ENCODE data around the gene CNTN6. TPM values are rescaled to one million over a fixed set of nuclear protein-coding genes. Genes with fewer than 3 reads are reported as not detected.

CNTN6 gene
- polyA plus RNA-seq, 1 of the 3 experiments (the other 2 are of a cell fraction) = 0.02 TPM

GRCh38 chr3:1356101-1356500 is 263.3 kb downstream of the CNTN6 start:
- Histone ChIP-seq H3K4me2 (no peak overlapping the region), H3K79me2 (ENCODE audit: insufficient read depth) (no peaks in the 10 kb centered on the region), H3K27me3 (ENCODE audit: insufficient read depth) (no peaks in the 10 kb centered on the region), H3K4me1 (ENCODE audit: control insufficient read depth in 1 of 2, insufficient read depth in 2 of 2, low read depth in 1 of 2, low read length in 1 of 2) (peaks cover 0 to 3% of the 10 kb centered on the region in 2 experiments; a peak in 2 of 4 replicates), H4K20me1 (ENCODE audit: insufficient read depth) (no peaks in the 10 kb centered on the region), H3F3A (replicated peaks; ENCODE audit: insufficient read depth) (no peaks in the 10 kb centered on the region), H3K27ac (ENCODE audit: low read depth in 2 of 2, low read length in 1 of 2) (peak overlapping the region in 1 of 2 experiments; percentile 39; a peak in 1 of 4 replicates), H3K36me3 (replicated peaks in 1 of 2; ENCODE audit: control insufficient read depth in 1 of 2, insufficient read depth in 2 of 2, low read length in 1 of 2) (no peaks in the 10 kb centered on the region), H3K4me3 (ENCODE audit: low read depth in 2 of 2, low read length in 1 of 2) (no peak overlapping the region), H3K9ac (no peak overlapping the region), H2AFZ (ENCODE audit: low read depth) (no peak overlapping the region), H3K9me3 (no peaks in the 10 kb centered on the region), H3K9me2 (no peaks in the 10 kb centered on the region)
- CTCF ChIA-PET = no interaction called here
- POLR2A ChIA-PET = no interaction called here
- no peak for DNase-seq
- TF ChIP-seq SMC3 (IDR thresholded peaks at IDR 0.05; ENCODE audit: low read depth, low read length) (no peak), IRF3 (IDR thresholded peaks at IDR 0.05; ENCODE audit: low read depth, low read length) (no peak), MAX (IDR thresholded peaks at IDR 0.05; ENCODE audit: low read depth) (no peak), REST (IDR thresholded peaks at IDR 0.05; ENCODE audit: low read depth, low read length) (no peak)
- 50% methylated on average over 3 of the region's 3 CpGs for WGBS (ENCODE audit: low lambda C conversion rate)

- no peak overlapping the region for H3K9ac ChIP-seq
- H3K9me3 ChIP-seq = no peaks in the 10 kb centered on the region
- H3F3A ChIP-seq (replicated peaks; ENCODE audit: insufficient read depth) = no peaks in the 10 kb centered on the region
- POLR2A ChIA-PET = no interaction called here
- H3K27ac ChIP-seq (ENCODE audit: low read depth in 2 of 2, low read length in 1 of 2) = no peak overlapping the region
- H3K4me1 ChIP-seq (ENCODE audit: control insufficient read depth in 1 of 2, insufficient read depth in 2 of 2, low read depth in 1 of 2, low read length in 1 of 2) = no peaks in the 10 kb centered on the region
- H4K20me1 ChIP-seq (ENCODE audit: insufficient read depth) = no peaks in the 10 kb centered on the region
- WGBS (ENCODE audit: low lambda C conversion rate) = 19% methylated on average over 2 of the region's 2 CpGs
- no peaks in the 10 kb centered on the region for H3K79me2 ChIP-seq (ENCODE audit: insufficient read depth)
- CTCF ChIA-PET = no interaction called here
- DNase-seq = no peak
- H3K4me3 ChIP-seq (ENCODE audit: low read depth in 2 of 2, low read length in 1 of 2) = no peak overlapping the region
- H2AFZ ChIP-seq (ENCODE audit: low read depth) = no peak overlapping the region
- H3K27me3 ChIP-seq (ENCODE audit: insufficient read depth) = no peaks in the 10 kb centered on the region
- H3K9me2 ChIP-seq = no peaks in the 10 kb centered on the region
- H3K4me2 ChIP-seq = no peak overlapping the region
- no peaks in the 10 kb centered on the region for H3K36me3 ChIP-seq (replicated peaks in 1 of 2; ENCODE audit: control insufficient read depth in 1 of 2, insufficient read depth in 2 of 2, low read length in 1 of 2)
- no peak for TF ChIP-seq RAD21 (IDR thresholded peaks at IDR 0.05; ENCODE audit: low read length)
- no peak for TF ChIP-seq REST (IDR thresholded peaks at IDR 0.05; ENCODE audit: low read depth, low read length)
- no peak for TF ChIP-seq FOXM1 (IDR thresholded peaks at IDR 0.05; ENCODE audit: low read depth)
- no peak for TF ChIP-seq MAX (IDR thresholded peaks at IDR 0.05; ENCODE audit: low read depth)
- TF ChIP-seq TEAD4 (IDR thresholded peaks at IDR 0.05; ENCODE audit: borderline replicate concordance, insufficient read depth) = no peak
- TF ChIP-seq IRF3 (IDR thresholded peaks at IDR 0.05; ENCODE audit: low read depth, low read length) = no peak
- no peak for TF ChIP-seq JUND (IDR thresholded peaks at IDR 0.05)
- no peak for TF ChIP-seq PBX3 (IDR thresholded peaks at IDR 0.05)
- TF ChIP-seq NRF1 (IDR thresholded peaks at IDR 0.05; ENCODE audit: low read depth, low read length) = no peak
- TF ChIP-seq USF2 (IDR thresholded peaks at IDR 0.05; ENCODE audit: borderline replicate concordance, low read depth, low read length) = no peak
- TF ChIP-seq SIN3A (IDR thresholded peaks at IDR 0.05; ENCODE audit: borderline replicate concordance, low read depth, low read length) = no peak
- TF ChIP-seq YY1 (IDR thresholded peaks at IDR 0.05; ENCODE audit: low read depth) = no peak
Measured at GRCh38 chr3:1365528-1365927, 272.7 kb downstream of the CNTN6 start.
